Gastroesophageal sphincter (tissue), 3 donors: ENCODE data around the gene CPNE4.

Source experiments
- CTCF ChIP-seq, 4 experiments: fragments of 200-600 bp in 2 of 4; fragments of 450-650 bp in 2 of 4; sonication (generic) in 1 of 4; IDR thresholded peaks; one replicate each; pipeline ENCODE4 v1.5.1; 2017 to 2019; ENCODE audit warnings: antibody characterized with exemption in 4 of 4, mild to moderate bottlenecking in 2 of 4, moderate library complexity in 2 of 4
- EP300 ChIP-seq: sonication (generic); formaldehyde crosslinking; IDR thresholded peaks from one replicate; pipeline ENCODE4 v1.6.1; 2017; ENCODE audit warnings: antibody characterized with exemption, mild to moderate bottlenecking
- POLR2A ChIP-seq, 2 donors: fragments of 450-650 bp; IDR thresholded peaks; one replicate each; pipeline ENCODE4 v1.6.1; 2017; ENCODE audit warnings: antibody characterized with exemption in 2 of 2, mild to moderate bottlenecking in 2 of 2, moderate library complexity in 1 of 2
- POLR2AphosphoS5 ChIP-seq: sonication (generic); formaldehyde crosslinking; IDR thresholded peaks from one replicate; pipeline ENCODE4 v1.6.1; 2017; ENCODE audit warnings: antibody characterized with exemption

DNA sequence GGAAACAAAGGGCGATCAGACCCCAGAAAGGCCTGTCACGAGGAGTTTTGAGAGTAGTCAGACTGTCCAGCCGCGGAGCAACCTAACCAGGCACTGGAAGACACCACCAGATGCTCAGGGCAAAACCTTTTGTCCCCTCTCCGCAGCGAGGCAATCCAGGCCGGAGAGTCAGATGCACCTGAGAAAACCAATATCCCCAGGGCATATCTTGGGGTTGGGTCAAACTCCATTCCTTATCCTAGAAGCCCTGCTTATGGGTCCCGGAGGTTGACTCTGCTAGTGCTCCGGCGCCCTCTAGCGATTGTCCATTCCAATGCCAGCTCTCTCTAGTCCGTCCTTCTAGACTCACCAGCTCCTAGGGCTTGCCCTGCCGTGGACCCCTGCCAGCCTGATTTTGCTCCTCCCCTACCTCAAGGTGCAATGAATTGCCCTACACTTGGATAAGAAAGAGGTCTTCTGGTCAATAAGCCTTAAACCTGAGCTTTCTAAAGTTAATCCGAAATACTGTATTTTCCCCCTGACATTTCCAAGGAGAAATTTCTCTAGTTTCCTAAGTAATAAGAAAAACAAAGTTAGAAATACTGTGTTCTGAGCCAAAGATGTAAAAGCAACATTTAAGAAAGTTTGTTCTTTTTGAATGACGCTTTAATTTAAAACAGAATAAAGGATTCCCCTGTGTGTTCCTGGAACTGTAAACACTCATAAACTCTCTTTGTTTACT, 5.5 kb downstream of the CPNE4 start:
- TF ChIP-seq CTCF (IDR thresholded peaks at IDR 0.05) (peak; percentile 23 to 74 (median 34)), POLR2A (IDR thresholded peaks at IDR 0.05) (no peak), POLR2AphosphoS5 (no peak), EP300 (no peak)
